Astrocyte (in vitro differentiated cells and primary cell): ENCODE data around the gene CALCB.

ENCODE experiments used
- CTCF ChIP-seq: IDR thresholded peaks from 2 replicates; pipeline ENCODE4 v1.5.1; 2011; ENCODE audit warnings: low read depth, mild to moderate bottlenecking, inconsistent platforms, low read length, moderate library complexity; ENCODE audit not compliant: insufficient read depth
- EZH2 ChIP-seq: IDR thresholded peaks from 2 replicates; pipeline ENCODE4 v1.6.1; 2012; ENCODE audit warnings: mild to moderate bottlenecking, low read length, inconsistent platforms; ENCODE audit not compliant: insufficient read depth

- TF ChIP-seq EZH2 (no peak), CTCF (no peak)
These were observed 30.8 kb downstream of the CALCB start for GRCh38 chr11:15104166-15104565.
